WERI-Rb-1 (cell line): ENCODE data around the gene DNAJC4.

Experiments used
- DNase-seq: peaks from one replicate; pipeline ENCODE4 v3.0.0-alpha.2; 2020
- H3K27ac ChIP-seq: fragments of 250-450 bp; sonication (Bioruptor Pico); 2 replicates; pipeline ENCODE4 v1.5.1; 2020; ENCODE audit warnings: mild to moderate bottlenecking, moderate library complexity
- H3K27me3 ChIP-seq: fragments of 250-450 bp; sonication (Bioruptor Pico); 2 replicates; pipeline ENCODE4 v1.5.1; 2021; ENCODE audit warnings: mild to moderate bottlenecking, low read depth, moderate library complexity; ENCODE audit not compliant: insufficient read depth, severe bottlenecking
- H3K36me3 ChIP-seq: fragments of 250-450 bp; sonication (Bioruptor Pico); 2 replicates; pipeline ENCODE4 v1.5.1; 2020; ENCODE audit warnings: mild to moderate bottlenecking, moderate library complexity
- H3K4me3 ChIP-seq: 2 replicates; pipeline ENCODE4 v1.5.1; 2011; ENCODE audit warnings: low read depth, mild to moderate bottlenecking, control low read depth, low read length
- H3K9me3 ChIP-seq: fragments of 250-450 bp; sonication (Bioruptor Pico); 2 replicates; pipeline ENCODE4 v1.5.1; 2021; ENCODE audit warnings: mild to moderate bottlenecking, moderate library complexity; ENCODE audit not compliant: severe bottlenecking
- CTCF ChIP-seq: IDR thresholded peaks from 2 replicates; pipeline ENCODE4 v1.5.1; 2011; ENCODE audit warnings: low read depth, mild to moderate bottlenecking, control low read depth, inconsistent platforms, low read length

Gene DNAJC4

GRCh38 chr11:64275841-64276240 is 45.5 kb downstream of the DNAJC4 start:
- Histone ChIP-seq H3K27ac (peak overlapping the region; percentile 30), H3K9me3 (no peaks in the 10 kb centered on the region), H3K27me3 (no peaks in the 10 kb centered on the region), H3K4me3 (no peak overlapping the region), H3K36me3 (peaks cover 32% of the 10 kb centered on the region)
- no peak for DNase-seq
- TF ChIP-seq CTCF, result no peak

DNA sequence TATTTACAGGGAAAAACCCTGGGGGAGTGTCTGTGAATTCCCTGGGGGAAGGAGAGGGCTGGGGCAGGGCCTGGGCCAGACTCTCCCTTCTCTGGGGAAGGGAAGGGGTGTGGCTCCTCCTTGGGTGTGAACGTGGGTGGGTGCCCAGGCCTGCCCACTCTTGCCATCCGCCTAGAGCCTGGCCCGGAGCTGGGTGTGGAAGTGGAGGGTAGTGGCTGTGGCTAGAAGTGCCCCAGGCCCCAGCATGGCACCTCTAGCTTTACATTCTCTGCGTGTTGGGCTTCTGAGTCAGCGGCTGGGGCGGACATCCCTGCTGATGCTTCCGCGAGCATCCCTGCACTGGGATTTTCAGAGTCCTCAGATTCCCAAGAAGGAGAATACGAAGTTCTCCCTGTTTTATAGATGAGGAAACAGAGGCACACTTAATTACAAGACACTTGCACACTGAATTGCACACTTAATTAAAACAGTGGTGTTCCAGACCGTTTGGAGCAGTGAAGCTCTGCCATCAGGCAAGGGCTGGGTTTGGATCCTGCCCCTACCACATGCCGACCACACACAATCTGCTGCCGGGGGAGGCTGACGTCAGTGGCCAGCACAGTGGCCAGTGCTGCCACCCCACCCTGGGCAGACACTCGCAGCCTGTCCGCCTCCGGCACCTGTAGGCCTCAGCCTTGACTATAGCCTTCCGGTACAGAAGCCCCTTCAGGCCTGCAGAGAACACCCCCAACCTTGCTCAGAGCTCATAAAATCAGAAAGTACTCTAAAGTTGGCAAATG is 46.5 kb downstream of the DNAJC4 start:
- peaks cover 42% of the 10 kb centered on the region for H3K36me3 ChIP-seq
- DNase-seq, result no peak
- no peaks in the 10 kb centered on the region for H3K9me3 ChIP-seq
- H3K27me3 ChIP-seq, result no peaks in the 10 kb centered on the region
- no peak overlapping the region for H3K4me3 ChIP-seq
- no peak for TF ChIP-seq CTCF
- H3K27ac ChIP-seq, result no peak overlapping the region

DNA sequence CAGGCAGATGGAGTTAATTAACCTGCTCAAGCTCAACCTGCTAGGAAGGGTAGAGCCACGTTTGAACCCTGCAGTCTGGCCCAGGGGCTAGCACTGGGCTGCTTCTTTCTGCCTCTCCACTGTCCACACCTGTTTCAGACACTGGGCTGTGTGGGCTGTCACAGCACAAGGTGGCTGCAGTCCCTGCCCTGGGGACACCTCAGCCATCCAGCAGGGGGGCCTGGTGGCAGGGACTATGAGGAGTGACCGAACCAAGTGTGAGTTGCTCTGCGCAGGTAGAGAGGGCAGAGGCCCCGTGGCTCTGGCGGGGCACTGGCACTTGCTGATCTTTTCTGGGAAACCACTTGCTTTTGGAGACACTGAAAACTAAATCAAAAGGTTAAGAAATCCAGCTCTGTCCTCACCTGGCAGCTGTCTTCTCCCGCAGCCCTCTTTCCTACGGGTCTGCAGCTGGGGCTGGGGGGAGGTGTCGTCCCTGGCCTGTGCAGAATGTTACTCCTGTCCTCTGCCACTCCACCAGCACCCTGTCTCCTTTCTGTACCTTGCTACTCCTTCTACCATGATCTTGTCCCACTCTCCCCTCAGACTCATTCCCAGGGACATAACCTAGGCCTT is 48.3 kb downstream of the DNAJC4 start:
- no peak overlapping the region for H3K27ac ChIP-seq

DNA sequence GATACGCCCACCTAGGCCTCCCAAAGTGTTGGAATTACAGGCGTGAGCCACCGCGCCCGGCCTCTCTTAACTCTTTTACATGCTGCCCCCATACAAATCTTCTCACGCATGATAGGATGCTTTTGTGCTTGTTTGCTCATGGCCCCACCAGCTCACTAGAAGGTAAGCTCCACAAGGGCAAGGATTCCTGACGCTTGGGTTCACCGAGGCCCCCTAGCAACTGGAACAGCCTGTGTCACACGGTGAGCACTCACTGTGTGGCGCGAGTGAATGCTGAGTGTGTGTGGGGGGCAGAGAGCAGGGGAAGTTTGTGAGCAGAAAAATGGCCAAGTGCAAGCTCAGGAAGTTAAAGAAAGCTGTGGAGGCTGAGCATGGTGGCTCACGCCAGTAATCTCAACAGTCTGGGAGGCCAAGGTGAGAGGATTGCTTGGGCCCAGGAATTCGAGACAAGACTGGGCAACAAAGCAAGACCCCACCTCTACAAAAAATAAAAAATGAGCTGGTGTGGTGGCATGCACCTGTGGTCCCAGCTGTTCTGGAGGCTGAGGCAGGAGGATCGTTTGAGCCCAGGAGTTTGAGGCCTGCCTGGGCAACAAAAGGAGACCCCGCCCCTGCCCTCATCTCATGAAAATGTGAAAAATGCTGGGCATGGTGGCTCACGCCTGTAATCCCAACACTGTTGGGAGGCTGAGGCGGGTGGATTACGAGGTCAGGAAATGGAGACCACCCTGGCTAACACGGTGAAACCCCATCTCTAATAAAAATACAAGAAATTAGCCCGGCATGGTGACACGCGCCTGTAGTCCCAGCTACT is 51.8 kb downstream of the DNAJC4 start:
- Histone ChIP-seq H3K4me3 (no peak overlapping the region), H3K27me3 (no peaks in the 10 kb centered on the region), H3K36me3 (peaks cover 47% of the 10 kb centered on the region), H3K9me3 (no peaks in the 10 kb centered on the region), H3K27ac (no peak overlapping the region)
- DNase-seq, result no peak
- TF ChIP-seq CTCF, result no peak

More for the DNA sequence above, 48.3 kb downstream of the DNAJC4 start:
- Histone ChIP-seq H3K36me3 (peaks cover 56% of the 10 kb centered on the region), H3K27me3 (no peaks in the 10 kb centered on the region), H3K4me3 (no peak overlapping the region), H3K9me3 (no peaks in the 10 kb centered on the region)
- TF ChIP-seq CTCF, result no peak
- DNase-seq, result no peak

DNA sequence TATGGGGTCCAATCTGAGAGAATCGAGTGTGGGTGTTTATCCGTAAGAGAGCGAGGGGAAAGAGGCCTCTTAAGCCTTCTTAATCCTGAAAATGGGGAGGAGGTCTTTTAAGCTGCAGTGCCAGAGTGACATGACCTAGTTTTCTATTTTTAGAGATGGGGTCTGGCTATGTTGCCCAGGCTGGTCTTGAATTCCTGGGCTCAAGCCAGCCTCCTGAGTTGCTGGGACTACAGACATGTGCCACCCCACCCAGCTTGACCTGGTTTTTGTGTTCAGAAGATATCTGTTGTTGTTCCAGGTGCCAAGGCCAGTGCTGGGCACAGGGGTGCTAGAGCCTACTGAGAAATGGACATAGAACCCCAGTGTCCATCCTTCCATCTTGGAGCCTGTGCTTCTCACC is 52.7 kb downstream of the DNAJC4 start:
- H3K36me3 ChIP-seq, result peaks cover 39% of the 10 kb centered on the region
- H3K9me3 ChIP-seq, result no peaks in the 10 kb centered on the region
- H3K27me3 ChIP-seq, result no peaks in the 10 kb centered on the region
- peak overlapping the region; percentile 56; the same call in 1 of the 2 replicates for H3K27ac ChIP-seq
- no peak overlapping the region for H3K4me3 ChIP-seq
- DNase-seq, result no peak
- TF ChIP-seq CTCF, result no peak
